SK-N-SH (cell line): ENCODE data around the gene NTNG2. TPM values are rescaled to one million over a fixed set of nuclear protein-coding genes. Genes with fewer than 3 reads are reported as not detected.

Experiments used
- CTCF ChIA-PET: fragments of 300-600, 350-600 bp; formaldehyde crosslinking; extraction: SDS; loops from one replicate; lab custom pipeline; 2021; lab: Yijun Ruan, JAX
- POLR2A ChIA-PET: fragments of 350-600 bp; sonication (Branson Sonifier 250); formaldehyde crosslinking; extraction: SDS; loops from one replicate; lab custom pipeline; 2020; ENCODE audit warnings: antibody characterized with exemption, inconsistent platforms; lab: Yijun Ruan, JAX
- DNase-seq: peaks from one replicate; pipeline ENCODE4 v3.0.0; 2012
- H2AFZ ChIP-seq: fragments of 200-600 bp; sonication (generic); 2 replicates; pipeline ENCODE4 v1.8.1; 2016; ENCODE audit warnings: antibody characterized with exemption, mild to moderate bottlenecking, low read depth
- H3F3A ChIP-seq: fragments of 200-600 bp; sonication (generic); replicated peaks from 2 replicates; pipeline ENCODE3; 2016; ENCODE audit warnings: antibody characterized with exemption, mild to moderate bottlenecking; ENCODE audit not compliant: insufficient read depth
- H3K27ac ChIP-seq, 2 experiments: fragments of 200-500 bp in 1 of 2; fragments of 200-600 bp in 1 of 2; sonication (Bioruptor generic) in 1 of 2; sonication (generic), shearing (Covaris generic) in 1 of 2; 2 replicates each; pipeline versions ENCODE4 v1.5.1 to v1.6.1; 2014 to 2016; ENCODE audit warnings: low read depth in 2 of 2, inconsistent platforms in 1 of 2, low read length in 1 of 2, mild to moderate bottlenecking in 1 of 2, mixed read lengths in 1 of 2
- H3K27me3 ChIP-seq: fragments of 200-600 bp; sonication (generic), shearing (Covaris generic); 2 replicates; pipeline ENCODE4 v1.6.1; 2016; ENCODE audit warnings: mixed run types; ENCODE audit not compliant: insufficient read depth
- H3K36me3 ChIP-seq, 2 experiments: fragments of 200-500 bp in 1 of 2; fragments of 200-600 bp in 1 of 2; sonication (Bioruptor generic) in 1 of 2; sonication (generic) in 1 of 2; replicated peaks in 1 of 2; 2 replicates each; pipeline versions ENCODE3 to v1.5.1; 2014 to 2016; ENCODE audit warnings: low read length in 1 of 2, mild to moderate bottlenecking in 1 of 2; ENCODE audit not compliant: insufficient read depth in 2 of 2, control insufficient read depth in 1 of 2
- H3K4me1 ChIP-seq, 2 experiments: fragments of 200-500 bp in 1 of 2; fragments of 200-600 bp in 1 of 2; sonication (Bioruptor generic) in 1 of 2; sonication (generic), shearing (Covaris generic) in 1 of 2; 2 replicates each; pipeline versions ENCODE4 v1.5.1 to v1.6.1; 2014 to 2016; ENCODE audit warnings: low read depth in 1 of 2, low read length in 1 of 2, mixed run types in 1 of 2; ENCODE audit not compliant: insufficient read depth in 2 of 2, control insufficient read depth in 1 of 2
- H3K4me2 ChIP-seq: fragments of 200-600 bp; sonication (generic), shearing (Covaris generic); 2 replicates; pipeline ENCODE4 v1.6.1; 2017; ENCODE audit warnings: mixed run types
- H3K4me3 ChIP-seq, 2 experiments: fragments of 200-500 bp in 1 of 2; fragments of 200-600 bp in 1 of 2; sonication (Bioruptor generic) in 1 of 2; sonication (generic), shearing (Covaris generic) in 1 of 2; 2 replicates each; pipeline versions ENCODE4 v1.5.1 to v1.8.1; 2014 to 2016; ENCODE audit warnings: low read depth in 2 of 2, inconsistent platforms in 1 of 2, low read length in 1 of 2, mild to moderate bottlenecking in 1 of 2, mixed read lengths in 1 of 2, moderate library complexity in 1 of 2
- H3K79me2 ChIP-seq: fragments of 200-600 bp; sonication (generic); 2 replicates; pipeline ENCODE4 v1.8.1; 2017; ENCODE audit warnings: mild to moderate bottlenecking; ENCODE audit not compliant: insufficient read depth
- H3K9ac ChIP-seq: fragments of 200-600 bp; sonication (generic); 2 replicates; pipeline ENCODE4 v1.6.1; 2017; ENCODE audit warnings: mixed run types
- H3K9me2 ChIP-seq: fragments of 200-600 bp; sonication (generic); 2 replicates; pipeline ENCODE4 v1.6.1; 2017; ENCODE audit warnings: mixed run types
- H3K9me3 ChIP-seq: fragments of 200-600 bp; sonication (generic); 2 replicates; pipeline ENCODE4 v1.6.1; 2017; ENCODE audit warnings: mixed run types, mild to moderate bottlenecking, moderate library complexity
- H4K20me1 ChIP-seq: fragments of 200-600 bp; sonication (generic); 2 replicates; pipeline ENCODE4 v1.6.1; 2017; ENCODE audit warnings: mild to moderate bottlenecking, mixed run types; ENCODE audit not compliant: insufficient read depth
- FOXJ3 ChIP-seq: sonication (generic); formaldehyde crosslinking; IDR thresholded peaks from 2 replicates; pipeline ENCODE4 v1.5.1; 2020; ENCODE audit warnings: mild to moderate bottlenecking, missing genetic modification reagents
- FOXM1 ChIP-seq: IDR thresholded peaks from 2 replicates; pipeline ENCODE4 v1.4.0; 2012; ENCODE audit warnings: low read depth, mild to moderate bottlenecking
- GABPA ChIP-seq: IDR thresholded peaks from 2 replicates; pipeline ENCODE4 v1.4.0; 2012; ENCODE audit warnings: low read depth, mild to moderate bottlenecking
- GATA2 ChIP-seq: sonication (generic); formaldehyde crosslinking; IDR thresholded peaks from 2 replicates; pipeline ENCODE4 v1.5.0; 2020; ENCODE audit warnings: mild to moderate bottlenecking, missing genetic modification reagents
- MXI1 ChIP-seq: IDR thresholded peaks from 2 replicates; pipeline ENCODE4 v1.6.1; 2012; ENCODE audit warnings: mild to moderate bottlenecking, low read depth, low read length, improper control_type of control experiment
- POLR2AphosphoS5 ChIP-seq: IDR thresholded peaks from 2 replicates; pipeline ENCODE4 v1.6.1; 2012; ENCODE audit warnings: low read depth, low read length
- RCOR1 ChIP-seq: fragments of 150-350 bp; IDR thresholded peaks from 2 replicates; pipeline ENCODE4 v1.6.1; 2017; ENCODE audit warnings: antibody characterized with exemption, low read length
- RFX5 ChIP-seq: IDR thresholded peaks from 2 replicates; pipeline ENCODE4 v1.6.1; 2012; ENCODE audit warnings: mild to moderate bottlenecking, improper control_type of control experiment, low read length
- SIN3A ChIP-seq: IDR thresholded peaks from 2 replicates; pipeline ENCODE4 v1.6.1; 2012; ENCODE audit warnings: low read depth, mild to moderate bottlenecking, low read length, moderate library complexity, borderline replicate concordance
- SMC3 ChIP-seq: IDR thresholded peaks from 2 replicates; pipeline ENCODE4 v1.6.1; 2012; ENCODE audit warnings: low read depth, low read length, improper control_type of control experiment
- TCF12 ChIP-seq: IDR thresholded peaks from 2 replicates; pipeline ENCODE4 v1.4.0; 2012
- WGBS: methylation state at CpG from one replicate; pipeline ENCODE4 v1.1.6; 2017; ENCODE audit warnings: low lambda C conversion rate; 5-methylcytosine and 5-hydroxymethylcytosine counted together
- polyA plus RNA-seq, 3 experiments: library from polyadenylated mRNA; depleted of rRNA; stranded (reverse); fragments of >200 nt; gene quantifications; 2 replicates each; pipeline ENCODE4 v1.2.3, GENCODE V29; 2012
- TF ChIP-seq, protein P1 (sequence below): fragments of 150-350 bp; IDR thresholded peaks from 2 replicates; pipeline ENCODE4 v1.6.1; 2017; ENCODE audit warnings: antibody characterized with exemption, low read length, low read depth, borderline replicate concordance
- TF ChIP-seq, protein P2 (sequence below): IDR thresholded peaks from 2 replicates; pipeline ENCODE4 v1.6.1; 2012; ENCODE audit warnings: mild to moderate bottlenecking, low read depth, low read length, moderate library complexity
- TF ChIP-seq, protein P3 (sequence below): IDR thresholded peaks from 2 replicates; pipeline ENCODE4 v1.4.0; 2012; ENCODE audit warnings: low read depth, borderline replicate concordance
- TF ChIP-seq, protein P4 (sequence below): fragments of 150-350 bp; IDR thresholded peaks from 2 replicates; pipeline ENCODE4 v1.6.1; 2016; ENCODE audit warnings: mild to moderate bottlenecking, low read depth, low read length
- TF ChIP-seq, protein P5 (sequence below): fragments of 200-600 bp; sonication (generic); IDR thresholded peaks from 2 replicates; pipeline ENCODE4 v1.6.1; 2017; ENCODE audit warnings: antibody characterized with exemption, mild to moderate bottlenecking, moderate library complexity
- TF ChIP-seq, protein P6 (sequence below): IDR thresholded peaks from 2 replicates; pipeline ENCODE4 v1.4.0; 2012; ENCODE audit warnings: low read depth

NTNG2 gene
- polyA plus RNA-seq, 1 of the 3 experiments (the other 2 are of a cell fraction), result 6.1 TPM

DNA sequence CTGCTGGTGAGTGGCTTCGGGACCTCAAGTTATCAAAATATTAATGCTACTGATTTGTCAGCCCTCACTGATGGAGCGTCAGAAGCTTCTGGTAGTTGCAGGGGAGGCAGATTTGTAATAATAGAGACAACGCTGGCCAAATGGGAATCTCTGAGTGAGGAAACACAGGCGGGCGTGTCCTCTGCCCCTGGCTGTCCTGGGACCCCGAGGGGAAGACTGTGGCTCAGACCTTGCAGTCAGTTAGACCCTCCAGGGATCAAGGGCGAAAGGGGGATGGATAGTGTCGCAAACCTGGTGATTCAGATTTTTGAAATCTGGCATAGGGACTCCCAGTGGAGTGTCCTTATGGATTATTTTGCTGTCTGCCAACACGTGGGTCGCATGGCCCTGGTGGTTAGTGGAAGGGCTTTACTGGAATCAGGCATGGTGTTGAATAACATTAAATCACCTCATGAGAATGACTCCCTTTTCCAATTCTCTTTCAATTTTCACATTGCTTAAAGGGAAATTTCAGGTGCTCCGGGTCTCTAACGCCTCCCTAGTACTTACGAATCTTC, 35.1 kb upstream of the NTNG2 start:
- no peak overlapping the region for H3K4me3 ChIP-seq
- H4K20me1 ChIP-seq, result no peaks in the 10 kb centered on the region
- no peaks in the 10 kb centered on the region for H3K9me2 ChIP-seq
- no peaks in the 10 kb centered on the region for H3K36me3 ChIP-seq
- H3K4me2 ChIP-seq, result no peak overlapping the region
- no peaks in the 10 kb centered on the region for H3K9me3 ChIP-seq
- H3K27ac ChIP-seq, result no peak overlapping the region
- no peak for DNase-seq
- no peak overlapping the region for H2AFZ ChIP-seq
- POLR2A ChIA-PET, result no interaction called here
- WGBS, result 65% methylated on average over 13 of the region's 13 CpGs
- TF ChIP-seq, protein P1, sequence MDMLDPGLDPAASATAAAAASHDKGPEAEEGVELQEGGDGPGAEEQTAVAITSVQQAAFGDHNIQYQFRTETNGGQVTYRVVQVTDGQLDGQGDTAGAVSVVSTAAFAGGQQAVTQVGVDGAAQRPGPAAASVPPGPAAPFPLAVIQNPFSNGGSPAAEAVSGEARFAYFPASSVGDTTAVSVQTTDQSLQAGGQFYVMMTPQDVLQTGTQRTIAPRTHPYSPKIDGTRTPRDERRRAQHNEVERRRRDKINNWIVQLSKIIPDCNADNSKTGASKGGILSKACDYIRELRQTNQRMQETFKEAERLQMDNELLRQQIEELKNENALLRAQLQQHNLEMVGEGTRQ, result no peak
- no peak for TF ChIP-seq GABPA
- H3F3A ChIP-seq, result no peaks in the 10 kb centered on the region
- no peak overlapping the region for H3K9ac ChIP-seq
- H3K4me1 ChIP-seq, result no peaks in the 10 kb centered on the region; a peak in 1 of 4 replicates
- CTCF ChIA-PET, result interaction anchor here (1.0 to 1.5 kb wide), 2 partner anchors 19 to 109 kb away, joined by 3 to 4 read pairs; no protein-coding TSS in a partner anchor
- no peaks in the 10 kb centered on the region for H3K79me2 ChIP-seq
- H3K27me3 ChIP-seq, result peaks cover 27% of the 10 kb centered on the region

DNA sequence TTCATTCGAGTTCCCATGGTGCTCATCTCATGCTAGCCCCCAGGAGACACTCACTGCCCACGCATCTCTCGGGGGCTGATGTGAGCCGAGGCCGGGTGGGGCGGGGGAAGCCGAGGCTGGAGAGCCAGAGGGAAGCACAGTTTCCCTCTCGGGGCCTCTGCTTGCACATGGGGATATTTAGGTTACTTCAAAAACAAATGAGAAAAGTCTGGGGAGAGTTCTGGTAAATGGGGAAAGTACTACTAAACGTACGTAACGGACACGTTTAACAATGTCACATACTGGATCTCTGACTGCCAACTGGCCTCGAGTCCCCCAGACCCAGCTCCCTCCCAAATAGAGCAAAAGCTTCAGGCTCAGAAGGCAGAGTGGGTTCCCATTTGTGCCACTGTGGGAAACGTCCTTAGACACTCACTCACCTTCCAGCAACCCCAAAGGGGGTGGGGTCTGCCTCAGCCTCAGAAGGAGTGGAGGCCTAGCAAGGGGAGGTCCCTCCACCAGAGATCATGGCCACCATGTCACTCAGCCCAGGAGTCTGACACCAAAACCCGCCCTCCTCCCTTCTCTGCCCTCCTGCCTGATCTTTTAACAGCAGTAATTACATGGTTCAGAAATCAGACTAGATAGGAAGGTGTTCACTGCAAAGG, 33.8 kb upstream of the NTNG2 start:
- no peaks in the 10 kb centered on the region for H3F3A ChIP-seq
- 62% methylated on average over 10 of the region's 15 CpGs for WGBS
- ChIA-PET POLR2A (no interaction called here), CTCF (no interaction called here)
- H3K9ac ChIP-seq, result no peak overlapping the region
- no peaks in the 10 kb centered on the region for H3K9me2 ChIP-seq
- H3K27ac ChIP-seq, result no peak overlapping the region
- no peaks in the 10 kb centered on the region for H4K20me1 ChIP-seq
- H3K79me2 ChIP-seq, result no peaks in the 10 kb centered on the region
- no peak overlapping the region for H2AFZ ChIP-seq
- peaks cover 27% of the 10 kb centered on the region for H3K27me3 ChIP-seq
- no peak overlapping the region for H3K4me2 ChIP-seq
- TF ChIP-seq RFX5 (no peak), GATA2 (CRISPR knock-in tag) (no peak), FOXM1 (no peak), FOXJ3 (CRISPR knock-in tag) (no peak), POLR2AphosphoS5 (no peak), SIN3A (no peak), TCF12 (no peak), MXI1 (no peak), RCOR1 (no peak), SMC3 (no peak)
- TF ChIP-seq, protein P2, sequence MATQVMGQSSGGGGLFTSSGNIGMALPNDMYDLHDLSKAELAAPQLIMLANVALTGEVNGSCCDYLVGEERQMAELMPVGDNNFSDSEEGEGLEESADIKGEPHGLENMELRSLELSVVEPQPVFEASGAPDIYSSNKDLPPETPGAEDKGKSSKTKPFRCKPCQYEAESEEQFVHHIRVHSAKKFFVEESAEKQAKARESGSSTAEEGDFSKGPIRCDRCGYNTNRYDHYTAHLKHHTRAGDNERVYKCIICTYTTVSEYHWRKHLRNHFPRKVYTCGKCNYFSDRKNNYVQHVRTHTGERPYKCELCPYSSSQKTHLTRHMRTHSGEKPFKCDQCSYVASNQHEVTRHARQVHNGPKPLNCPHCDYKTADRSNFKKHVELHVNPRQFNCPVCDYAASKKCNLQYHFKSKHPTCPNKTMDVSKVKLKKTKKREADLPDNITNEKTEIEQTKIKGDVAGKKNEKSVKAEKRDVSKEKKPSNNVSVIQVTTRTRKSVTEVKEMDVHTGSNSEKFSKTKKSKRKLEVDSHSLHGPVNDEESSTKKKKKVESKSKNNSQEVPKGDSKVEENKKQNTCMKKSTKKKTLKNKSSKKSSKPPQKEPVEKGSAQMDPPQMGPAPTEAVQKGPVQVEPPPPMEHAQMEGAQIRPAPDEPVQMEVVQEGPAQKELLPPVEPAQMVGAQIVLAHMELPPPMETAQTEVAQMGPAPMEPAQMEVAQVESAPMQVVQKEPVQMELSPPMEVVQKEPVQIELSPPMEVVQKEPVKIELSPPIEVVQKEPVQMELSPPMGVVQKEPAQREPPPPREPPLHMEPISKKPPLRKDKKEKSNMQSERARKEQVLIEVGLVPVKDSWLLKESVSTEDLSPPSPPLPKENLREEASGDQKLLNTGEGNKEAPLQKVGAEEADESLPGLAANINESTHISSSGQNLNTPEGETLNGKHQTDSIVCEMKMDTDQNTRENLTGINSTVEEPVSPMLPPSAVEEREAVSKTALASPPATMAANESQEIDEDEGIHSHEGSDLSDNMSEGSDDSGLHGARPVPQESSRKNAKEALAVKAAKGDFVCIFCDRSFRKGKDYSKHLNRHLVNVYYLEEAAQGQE, result no peak
- TF ChIP-seq, protein P3, sequence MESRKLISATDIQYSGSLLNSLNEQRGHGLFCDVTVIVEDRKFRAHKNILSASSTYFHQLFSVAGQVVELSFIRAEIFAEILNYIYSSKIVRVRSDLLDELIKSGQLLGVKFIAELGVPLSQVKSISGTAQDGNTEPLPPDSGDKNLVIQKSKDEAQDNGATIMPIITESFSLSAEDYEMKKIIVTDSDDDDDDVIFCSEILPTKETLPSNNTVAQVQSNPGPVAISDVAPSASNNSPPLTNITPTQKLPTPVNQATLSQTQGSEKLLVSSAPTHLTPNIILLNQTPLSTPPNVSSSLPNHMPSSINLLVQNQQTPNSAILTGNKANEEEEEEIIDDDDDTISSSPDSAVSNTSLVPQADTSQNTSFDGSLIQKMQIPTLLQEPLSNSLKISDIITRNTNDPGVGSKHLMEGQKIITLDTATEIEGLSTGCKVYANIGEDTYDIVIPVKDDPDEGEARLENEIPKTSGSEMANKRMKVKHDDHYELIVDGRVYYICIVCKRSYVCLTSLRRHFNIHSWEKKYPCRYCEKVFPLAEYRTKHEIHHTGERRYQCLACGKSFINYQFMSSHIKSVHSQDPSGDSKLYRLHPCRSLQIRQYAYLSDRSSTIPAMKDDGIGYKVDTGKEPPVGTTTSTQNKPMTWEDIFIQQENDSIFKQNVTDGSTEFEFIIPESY, result no peak
- TF ChIP-seq, protein P4, sequence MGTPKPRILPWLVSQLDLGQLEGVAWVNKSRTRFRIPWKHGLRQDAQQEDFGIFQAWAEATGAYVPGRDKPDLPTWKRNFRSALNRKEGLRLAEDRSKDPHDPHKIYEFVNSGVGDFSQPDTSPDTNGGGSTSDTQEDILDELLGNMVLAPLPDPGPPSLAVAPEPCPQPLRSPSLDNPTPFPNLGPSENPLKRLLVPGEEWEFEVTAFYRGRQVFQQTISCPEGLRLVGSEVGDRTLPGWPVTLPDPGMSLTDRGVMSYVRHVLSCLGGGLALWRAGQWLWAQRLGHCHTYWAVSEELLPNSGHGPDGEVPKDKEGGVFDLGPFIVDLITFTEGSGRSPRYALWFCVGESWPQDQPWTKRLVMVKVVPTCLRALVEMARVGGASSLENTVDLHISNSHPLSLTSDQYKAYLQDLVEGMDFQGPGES, result no peak
- TF ChIP-seq, protein P5, sequence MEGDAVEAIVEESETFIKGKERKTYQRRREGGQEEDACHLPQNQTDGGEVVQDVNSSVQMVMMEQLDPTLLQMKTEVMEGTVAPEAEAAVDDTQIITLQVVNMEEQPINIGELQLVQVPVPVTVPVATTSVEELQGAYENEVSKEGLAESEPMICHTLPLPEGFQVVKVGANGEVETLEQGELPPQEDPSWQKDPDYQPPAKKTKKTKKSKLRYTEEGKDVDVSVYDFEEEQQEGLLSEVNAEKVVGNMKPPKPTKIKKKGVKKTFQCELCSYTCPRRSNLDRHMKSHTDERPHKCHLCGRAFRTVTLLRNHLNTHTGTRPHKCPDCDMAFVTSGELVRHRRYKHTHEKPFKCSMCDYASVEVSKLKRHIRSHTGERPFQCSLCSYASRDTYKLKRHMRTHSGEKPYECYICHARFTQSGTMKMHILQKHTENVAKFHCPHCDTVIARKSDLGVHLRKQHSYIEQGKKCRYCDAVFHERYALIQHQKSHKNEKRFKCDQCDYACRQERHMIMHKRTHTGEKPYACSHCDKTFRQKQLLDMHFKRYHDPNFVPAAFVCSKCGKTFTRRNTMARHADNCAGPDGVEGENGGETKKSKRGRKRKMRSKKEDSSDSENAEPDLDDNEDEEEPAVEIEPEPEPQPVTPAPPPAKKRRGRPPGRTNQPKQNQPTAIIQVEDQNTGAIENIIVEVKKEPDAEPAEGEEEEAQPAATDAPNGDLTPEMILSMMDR, result no peak
- TF ChIP-seq, protein P6, sequence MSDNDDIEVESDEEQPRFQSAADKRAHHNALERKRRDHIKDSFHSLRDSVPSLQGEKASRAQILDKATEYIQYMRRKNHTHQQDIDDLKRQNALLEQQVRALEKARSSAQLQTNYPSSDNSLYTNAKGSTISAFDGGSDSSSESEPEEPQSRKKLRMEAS, result no peak
- DNase-seq, result no peak
- no peaks in the 10 kb centered on the region; a peak in 1 of 4 replicates for H3K4me1 ChIP-seq
- H3K36me3 ChIP-seq, result no peaks in the 10 kb centered on the region
- H3K9me3 ChIP-seq, result no peaks in the 10 kb centered on the region
- H3K4me3 ChIP-seq, result no peak overlapping the region
